ENCODE results near the gene PRSS33.

GRCh38 chr16:2834968-2835367, 47.6 kb upstream of the PRSS33 start:
- TF ChIP-seq CTCF (IDR thresholded peaks at IDR 0.05) (no peak), EP300 (IDR thresholded peaks at IDR 0.05) (no peak)
